ENCODE data around the gene NCOA7.
"Not testable (repeated sequence)": the region's sequence is repeated elsewhere in the genome, so short reads cannot be mapped to it uniquely, and the experiment has no call there.

The NCOA7 gene

DNA sequence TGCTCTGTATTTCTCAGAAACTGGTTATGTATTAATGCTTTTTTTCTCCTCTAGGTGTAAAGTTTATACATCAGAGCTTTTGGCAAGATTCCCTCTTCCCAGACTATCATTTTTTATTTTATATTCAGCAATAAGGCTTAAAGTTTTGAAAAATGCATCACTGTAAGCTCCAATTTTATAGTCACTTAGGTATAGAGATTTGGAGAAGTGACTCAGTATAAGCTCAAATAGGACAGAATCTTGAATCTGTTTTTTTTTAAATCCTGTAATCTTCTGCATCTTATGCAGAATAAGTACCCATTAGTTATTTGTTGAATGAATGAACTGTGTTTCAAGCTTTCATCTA, 1.0 kb downstream of the NCOA7 start:
- FAIRE-seq (peak; percentile 53), DNase-seq (ENCODE audit: insufficient read length, low spot score) (no peak)

DNA sequence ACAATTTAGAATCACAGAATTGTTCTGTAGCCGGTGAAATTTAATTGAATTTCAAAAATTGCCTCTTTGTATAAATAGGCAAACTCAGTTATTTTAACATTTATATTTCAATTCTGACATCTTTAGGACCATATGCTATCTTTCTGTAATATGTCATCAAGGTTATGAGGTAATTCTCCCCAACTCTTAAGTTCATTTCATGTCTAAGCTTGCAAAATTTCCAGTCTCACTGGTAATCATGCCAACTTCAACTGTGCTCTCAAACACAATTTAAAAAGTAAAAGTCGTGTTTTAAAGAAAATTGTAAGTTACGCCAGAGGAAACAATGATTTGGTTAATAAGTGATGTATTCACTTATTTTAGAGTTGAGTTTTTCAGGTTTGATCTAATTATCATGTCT, 1.4 kb downstream of the NCOA7 start:
- peak; percentile 56 for FAIRE-seq
- DNase-seq (ENCODE audit: insufficient read length, low spot score): no peak

DNA sequence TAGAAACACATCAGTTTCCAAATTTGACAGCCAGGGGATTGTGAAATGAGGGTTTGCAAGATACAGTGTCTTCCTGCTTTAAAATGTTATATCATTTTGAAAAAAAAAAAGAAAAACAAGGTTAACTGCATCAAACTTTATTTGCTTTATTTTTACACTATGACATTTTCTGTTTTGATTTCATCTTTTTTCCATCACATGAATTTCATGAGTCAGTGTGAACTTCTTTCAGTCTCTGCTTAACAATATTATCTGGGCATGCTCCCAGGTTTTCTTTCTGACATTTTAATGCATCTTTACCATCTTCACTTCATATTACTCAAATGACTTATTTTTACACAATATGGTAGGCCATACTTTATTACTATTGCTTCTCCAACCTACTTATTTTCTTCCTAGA, 1.9 kb downstream of the NCOA7 start:
- FAIRE-seq (peak; percentile 77), DNase-seq (ENCODE audit: insufficient read length, low spot score) (no peak)

DNA sequence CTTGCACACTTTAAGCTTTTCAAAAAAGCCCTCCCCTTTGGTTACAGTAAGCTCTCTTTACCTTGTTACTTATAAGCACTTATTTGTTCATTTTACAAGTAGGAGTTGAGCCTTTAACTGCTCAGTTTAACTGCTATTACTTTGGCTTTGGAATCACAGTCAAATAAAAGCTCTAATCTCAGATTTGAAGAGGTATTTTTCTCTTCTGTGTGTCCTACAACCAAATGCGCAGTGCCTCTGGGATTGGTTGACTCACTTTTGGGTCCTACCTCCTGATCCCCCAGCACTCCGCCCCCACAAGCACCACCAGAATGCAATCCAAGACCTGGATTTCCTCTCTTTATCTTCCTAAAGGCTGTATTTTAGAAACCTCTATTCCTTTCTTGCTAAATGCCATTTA, 2.5 kb downstream of the NCOA7 start:
- DNase-seq (ENCODE audit: insufficient read length, low spot score) (no peak), FAIRE-seq (peak; percentile 52)

DNA sequence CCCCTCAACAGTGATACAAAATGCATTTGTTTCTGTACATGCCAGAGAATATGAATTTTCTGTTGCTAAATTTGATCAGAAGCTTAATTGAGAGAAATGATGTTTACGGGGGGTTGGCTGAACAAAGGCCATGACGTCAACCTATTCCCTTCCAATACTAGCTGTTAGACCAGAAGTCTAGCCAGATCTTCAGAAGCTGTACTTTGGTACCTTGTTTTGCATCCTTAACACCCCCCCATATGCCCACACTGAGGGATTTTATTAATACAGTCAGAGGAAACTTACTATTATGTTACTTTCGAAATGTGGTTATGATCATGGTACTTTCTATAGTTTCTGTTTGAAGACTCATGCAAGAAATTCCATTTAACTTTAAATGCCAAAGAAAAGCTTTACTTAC, 3.1 kb downstream of the NCOA7 start:
- DNase-seq (ENCODE audit: insufficient read length, low spot score): no peak
- peak; percentile 85 for FAIRE-seq

DNA sequence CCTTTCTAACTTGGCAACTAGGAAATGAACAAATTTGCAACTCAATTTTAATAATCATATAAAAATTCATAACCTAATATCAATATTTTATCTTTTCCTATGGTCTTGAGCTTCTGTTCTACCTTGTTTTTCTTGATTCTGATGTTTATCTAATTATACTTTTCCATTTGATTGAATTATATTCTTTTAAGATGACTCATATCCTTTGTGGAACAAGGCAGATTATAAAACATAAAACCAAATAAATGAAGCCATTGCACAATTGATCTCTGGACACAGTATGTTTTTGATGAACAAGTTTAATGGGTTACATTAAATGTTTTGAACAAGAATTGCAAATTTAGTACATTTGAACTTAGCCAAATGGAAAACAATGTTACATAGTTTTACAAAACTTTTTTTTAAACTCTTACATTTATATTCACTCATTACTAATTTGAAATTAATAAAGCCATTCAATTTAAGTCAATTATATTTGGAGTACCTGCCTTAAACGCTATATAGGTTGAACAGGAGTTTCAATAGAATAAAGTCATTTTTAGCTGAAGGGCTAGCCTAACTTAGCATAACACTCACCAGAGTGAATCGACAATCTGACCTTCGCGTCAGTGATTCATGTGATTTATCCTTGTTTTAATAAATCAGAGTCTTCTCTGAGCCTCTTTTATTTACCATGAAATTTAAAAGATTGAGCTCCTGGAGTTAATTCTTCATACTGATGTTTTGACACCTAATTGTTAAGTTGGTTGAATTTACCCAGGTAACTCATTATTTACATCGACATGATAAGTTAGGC, 3.8 kb downstream of the NCOA7 start:
- peak; percentile 66 for FAIRE-seq
- DNase-seq (ENCODE audit: insufficient read length, low spot score): no peak

DNA sequence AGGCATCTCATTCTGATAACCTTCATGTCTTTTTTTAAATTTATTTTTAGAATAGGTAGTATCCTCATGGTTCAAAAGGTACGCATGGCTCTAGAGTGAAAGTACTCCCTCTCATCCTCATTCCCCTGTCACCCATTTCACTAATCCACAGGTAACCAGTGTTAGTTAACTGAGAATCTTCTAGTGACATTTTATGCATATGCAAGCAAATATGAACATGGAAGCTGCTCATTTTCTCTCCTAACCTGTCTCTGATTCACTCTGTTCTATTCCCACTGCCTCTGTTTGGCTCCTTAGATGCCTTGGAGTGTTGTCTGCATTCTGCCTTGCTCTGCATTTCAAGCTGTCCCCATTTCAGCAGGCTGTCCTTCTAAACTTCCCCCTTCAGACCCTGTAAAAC, 4.5 kb downstream of the NCOA7 start:
- no peak for DNase-seq (ENCODE audit: insufficient read length, low spot score)
- FAIRE-seq: peak; percentile 31

DNA sequence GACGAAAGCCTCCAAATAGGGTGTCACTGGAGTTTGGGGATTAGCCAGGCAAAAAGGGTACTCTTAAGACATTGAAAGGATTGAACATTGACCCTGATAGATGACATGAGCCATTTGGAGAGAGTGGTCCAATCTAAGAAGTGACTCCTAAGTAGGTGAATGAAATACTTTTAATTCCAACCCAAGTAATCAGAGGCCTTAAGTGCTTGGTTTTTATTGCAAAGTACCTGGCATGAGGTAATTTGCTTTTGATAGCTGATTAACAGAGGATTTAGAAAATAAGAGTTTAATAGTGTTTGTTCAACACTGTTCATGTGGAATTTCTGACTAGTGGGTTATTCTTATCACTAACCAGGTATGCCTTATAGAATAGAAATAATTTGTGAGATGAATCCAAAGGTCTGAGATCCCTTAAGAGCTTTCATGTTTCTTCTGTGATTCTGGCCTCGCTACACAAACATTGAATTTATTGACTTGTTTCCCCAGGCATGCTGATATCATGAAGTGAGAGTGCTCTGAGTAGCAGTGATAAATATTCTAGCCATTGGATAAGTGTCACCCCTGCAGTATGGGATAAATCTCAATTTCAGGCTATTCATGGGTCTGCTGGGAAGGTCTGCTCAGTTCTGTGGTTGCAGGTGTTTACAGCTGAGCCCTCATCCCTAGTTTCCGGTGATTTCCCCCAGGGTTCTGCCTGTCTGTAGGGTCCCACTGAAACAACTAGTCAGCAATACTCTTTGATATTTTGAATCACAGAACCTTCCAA, 6.5 kb downstream of the NCOA7 start:
- no peak for DNase-seq (ENCODE audit: insufficient read length, low spot score)
- FAIRE-seq: peak; percentile 72

DNA sequence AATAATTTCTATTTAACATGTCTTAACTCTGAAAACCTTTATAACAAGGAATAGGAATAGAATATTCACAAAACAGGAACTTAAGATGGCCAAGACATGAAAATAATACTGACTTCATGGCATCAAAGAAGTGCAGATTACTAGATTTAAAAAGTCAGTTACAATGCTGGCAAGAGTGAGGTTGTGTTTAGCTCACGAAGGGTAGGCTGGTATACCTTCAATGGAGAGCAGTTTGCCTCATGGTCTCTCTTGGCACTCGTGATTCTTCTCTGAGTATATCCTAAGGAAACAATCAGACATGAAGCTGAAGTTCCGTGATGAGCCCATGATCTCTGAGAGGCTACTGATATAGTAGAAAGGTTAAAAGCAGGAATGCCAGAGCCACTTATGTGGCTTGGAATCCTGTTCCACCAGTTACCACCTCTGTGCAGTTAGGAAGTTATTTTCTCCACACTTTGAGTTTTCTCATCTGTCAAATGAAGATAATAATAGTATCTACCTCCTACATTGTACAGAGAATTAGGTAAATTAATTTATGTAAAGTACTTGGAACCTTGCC, 7.2 kb downstream of the NCOA7 start:
- DNase-seq (ENCODE audit: insufficient read length, low spot score): no peak
- no peak for FAIRE-seq

DNA sequence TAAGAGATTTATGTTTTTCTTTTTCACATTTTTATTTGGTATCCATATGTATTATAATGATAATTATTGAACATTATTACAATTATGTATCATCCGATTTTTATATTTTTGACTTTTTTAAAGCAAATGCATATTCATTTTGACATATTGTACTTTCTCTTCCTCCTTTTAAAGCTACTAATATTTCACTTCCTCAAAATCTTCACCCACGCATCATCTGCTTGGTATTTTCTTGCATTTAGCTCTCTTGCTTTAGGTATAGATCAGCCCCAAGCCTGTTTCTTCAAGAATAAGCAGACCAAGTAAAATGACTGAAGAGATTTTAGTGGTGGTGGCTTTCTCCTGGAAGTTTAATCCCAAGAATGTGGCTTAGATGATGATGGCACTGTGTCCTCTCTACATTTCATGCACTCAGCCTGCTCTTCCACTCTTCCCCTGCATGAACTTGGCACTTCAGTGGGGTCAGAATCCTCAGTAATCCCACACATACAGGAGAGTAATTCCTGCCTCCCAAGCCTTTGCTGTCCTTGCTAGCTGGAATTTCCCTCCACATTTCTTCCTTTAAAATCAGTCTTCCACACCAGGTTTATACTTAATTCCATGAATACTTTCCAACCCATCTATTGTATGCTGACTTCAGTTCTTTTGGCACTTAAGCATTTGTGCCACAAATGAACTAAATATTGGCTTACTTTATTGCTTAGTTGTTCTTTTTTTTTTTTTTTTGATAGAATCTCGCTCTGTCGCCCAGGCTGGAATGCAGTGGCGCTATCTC, 8.2 kb downstream of the NCOA7 start:
- FAIRE-seq (peak; percentile 99), DNase-seq (ENCODE audit: insufficient read length, low spot score) (no peak)

DNA sequence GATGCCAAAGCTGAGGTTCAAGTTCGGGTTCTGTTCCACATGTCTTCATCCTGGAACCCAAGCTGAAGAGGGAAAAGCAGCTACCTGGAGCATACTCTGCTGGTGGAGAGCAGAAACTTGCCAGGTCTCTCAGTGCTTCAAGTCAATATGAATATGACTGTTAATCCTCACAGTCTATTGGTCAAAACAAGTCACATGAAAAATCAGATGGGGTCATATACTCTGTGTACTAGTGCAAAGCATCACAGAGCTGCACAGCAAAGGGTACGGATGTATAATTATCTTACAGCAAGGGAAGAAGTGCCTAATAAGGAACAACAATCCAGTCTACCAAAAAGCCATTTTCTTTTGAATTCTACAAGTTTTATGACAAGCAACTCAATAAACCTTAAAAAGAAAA, 11.6 kb downstream of the NCOA7 start:
- DNase-seq (ENCODE audit: insufficient read length, low spot score): no peak
- no peak for FAIRE-seq

DNA sequence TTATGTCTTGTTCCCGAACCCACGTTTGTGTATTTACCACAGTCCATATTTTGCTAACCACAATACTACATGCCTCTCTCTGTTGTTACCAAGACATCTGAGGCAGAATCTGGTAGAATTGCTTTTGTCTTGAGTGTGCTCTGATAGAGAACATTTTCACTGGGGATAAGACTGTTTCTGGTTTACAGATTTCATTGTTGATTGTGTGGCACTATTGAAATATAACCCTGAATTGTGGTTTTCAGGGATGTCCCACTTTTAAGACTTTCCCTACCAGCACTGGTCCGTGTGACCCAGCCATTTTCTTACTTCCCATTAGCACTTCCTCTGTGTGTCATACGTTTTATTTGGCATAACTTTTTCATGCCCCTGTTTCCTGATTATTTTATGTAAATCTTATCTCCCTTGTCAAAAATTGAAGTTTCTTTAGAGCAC, 12.2 kb downstream of the NCOA7 start:
- DNase-seq (ENCODE audit: insufficient read length, low spot score) (no peak), FAIRE-seq (peak; percentile 88)

DNA sequence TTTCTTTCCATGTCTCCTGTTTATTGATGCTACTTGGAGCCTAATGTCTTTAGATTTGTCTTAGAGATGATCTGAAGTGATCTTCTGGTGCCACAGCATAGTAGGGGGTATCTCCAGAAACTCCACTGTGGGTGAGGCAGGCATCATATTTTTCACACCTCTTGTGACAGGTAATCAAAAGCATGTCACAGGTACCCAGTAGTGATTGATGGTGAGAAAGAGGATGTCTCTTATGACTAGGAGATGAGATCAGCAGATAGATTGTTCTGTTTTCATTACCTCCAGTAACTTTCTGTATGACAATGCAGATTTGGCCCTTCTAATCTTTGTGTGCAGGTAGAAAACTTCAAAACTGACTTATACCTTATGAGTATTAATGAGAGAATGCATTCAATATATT, 13.5 kb downstream of the NCOA7 start:
- DNase-seq (ENCODE audit: insufficient read length, low spot score) (no peak), FAIRE-seq (peak; percentile 89)

DNA sequence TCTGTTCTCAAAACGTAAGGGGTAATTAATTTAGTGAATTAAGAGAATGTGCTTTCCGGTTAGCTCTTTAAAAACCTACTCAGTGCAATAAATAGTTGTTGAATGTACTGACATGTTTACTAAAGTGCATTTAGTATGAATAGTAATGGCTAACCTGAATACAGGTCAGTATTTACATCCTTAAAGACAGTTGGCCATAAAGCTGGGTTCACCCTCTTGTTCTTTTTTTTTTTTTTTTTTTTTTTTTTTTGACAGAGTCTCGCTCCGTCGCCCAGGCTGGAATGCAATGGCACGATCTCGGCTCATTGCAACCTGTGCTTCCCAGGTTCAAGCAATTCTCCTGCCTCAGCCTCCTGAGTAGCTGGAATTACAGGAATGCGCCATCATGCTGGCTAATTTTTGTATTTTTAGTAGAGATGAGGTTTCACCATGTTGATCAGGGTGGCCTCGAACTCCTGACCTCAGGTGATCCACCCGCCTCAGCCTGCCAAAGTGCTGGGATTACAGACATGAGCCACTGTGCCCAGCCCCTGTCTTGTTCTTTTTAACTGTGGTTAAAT, 14.2 kb downstream of the NCOA7 start:
- DNase-seq (ENCODE audit: insufficient read length, low spot score); FAIRE-seq: not testable (repeated sequence)

DNA sequence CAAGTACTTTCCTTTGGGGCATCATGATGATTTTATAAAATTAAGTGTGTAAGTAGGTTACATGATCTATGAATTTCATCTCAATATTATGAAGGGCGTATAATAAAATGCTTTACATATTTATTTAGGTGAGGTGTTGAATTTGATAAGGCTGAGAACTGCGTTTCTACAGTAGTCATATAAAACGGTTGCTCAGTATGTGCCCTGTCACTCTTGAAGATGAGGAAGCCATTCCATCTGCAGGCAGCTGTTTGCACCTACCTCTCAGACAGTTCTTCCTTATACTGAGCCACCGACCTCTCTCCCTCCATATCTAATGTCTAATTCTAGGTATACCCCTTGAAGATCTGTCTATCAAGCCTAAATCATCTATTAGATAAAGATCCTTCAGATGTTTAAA, 16.1 kb downstream of the NCOA7 start:
- DNase-seq (ENCODE audit: insufficient read length, low spot score) (no peak), FAIRE-seq (peak; percentile 82)

DNA sequence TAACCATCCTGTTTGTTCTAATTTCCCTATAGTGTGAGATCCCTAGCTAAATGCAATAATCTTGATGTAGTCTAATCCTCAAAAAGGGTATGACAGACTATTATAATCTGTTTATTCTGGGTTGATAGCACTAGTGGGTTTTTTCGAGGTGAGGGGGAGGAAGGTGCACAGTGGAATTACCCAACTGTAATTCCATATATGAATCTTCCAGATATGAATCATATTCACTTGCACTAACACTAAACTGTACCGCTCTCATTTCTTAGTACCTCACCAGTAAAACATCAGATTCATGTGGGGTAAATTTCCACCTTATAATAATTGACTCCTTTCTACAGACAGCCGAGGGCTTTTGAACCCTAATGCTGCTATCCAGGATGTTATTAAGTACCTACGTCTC, 16.5 kb downstream of the NCOA7 start:
- FAIRE-seq (no peak), DNase-seq (ENCODE audit: insufficient read length, low spot score) (no peak)

DNA sequence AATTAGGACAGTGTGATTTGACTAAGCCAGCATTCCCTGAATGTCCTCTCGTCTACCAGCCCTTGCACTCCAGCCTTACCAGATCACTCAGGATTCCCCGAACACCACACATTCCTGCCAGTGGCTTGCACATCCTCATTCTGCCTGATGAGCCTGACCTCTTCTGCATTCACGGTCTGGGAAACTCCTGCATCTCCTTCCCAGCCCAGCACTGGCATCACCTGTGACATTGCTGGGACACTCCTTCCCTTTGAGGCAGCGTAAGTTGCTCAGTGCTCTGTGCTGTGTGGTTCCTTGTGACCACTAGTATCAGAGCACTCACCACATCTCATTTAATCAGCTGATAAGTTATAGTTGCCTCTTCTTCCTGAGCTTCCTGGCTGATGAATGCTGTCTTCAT, 17.3 kb downstream of the NCOA7 start:
- DNase-seq (ENCODE audit: insufficient read length, low spot score) (no peak), FAIRE-seq (peak; percentile 82)

DNA sequence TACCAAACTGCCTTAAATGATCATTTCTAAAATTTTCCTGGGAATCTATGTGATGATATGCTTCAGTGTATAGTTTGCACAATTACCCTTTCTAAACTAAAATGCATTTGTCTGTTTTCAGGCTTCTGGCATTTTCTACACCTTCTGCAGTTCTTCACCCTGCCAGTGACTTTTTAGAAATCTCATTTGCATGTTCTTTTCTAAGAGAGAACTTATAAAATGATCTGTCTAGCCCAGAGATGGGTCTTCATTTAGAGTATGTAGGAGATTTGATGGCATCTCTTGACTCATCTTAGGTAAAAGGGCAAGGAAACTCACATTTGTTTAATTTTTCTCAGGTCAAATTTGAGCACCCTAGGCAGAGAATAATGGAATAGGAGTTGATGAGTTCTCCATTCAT, 17.8 kb downstream of the NCOA7 start:
- no peak for FAIRE-seq

DNA sequence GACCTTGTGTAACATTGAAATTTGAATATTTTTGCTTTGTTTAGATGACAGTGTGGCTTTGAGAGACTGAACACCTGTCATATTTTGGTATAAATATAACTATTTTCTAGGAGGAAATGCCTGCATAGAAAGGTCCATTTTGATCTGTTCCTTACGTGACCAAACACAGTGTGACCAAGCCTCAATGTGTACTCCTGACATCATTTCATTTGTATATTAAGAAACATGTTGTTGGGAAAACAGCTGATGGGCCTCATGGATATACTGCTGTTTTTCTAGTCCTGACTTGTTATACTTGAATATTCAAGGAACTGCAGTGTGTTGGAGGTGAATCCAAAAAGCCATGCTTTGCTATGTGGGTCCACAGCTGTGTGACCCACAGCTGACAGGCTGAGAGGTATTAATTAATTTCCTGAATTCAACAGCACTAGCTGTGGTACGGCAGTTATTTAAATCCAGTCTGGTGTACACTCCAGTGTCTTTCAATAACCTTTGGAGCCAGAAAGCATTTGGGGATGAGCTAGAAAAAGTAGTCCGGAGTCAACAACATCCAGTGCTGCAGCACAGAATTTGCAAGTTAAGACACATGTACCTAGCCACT, 18.9 kb downstream of the NCOA7 start:
- FAIRE-seq (no peak), DNase-seq (ENCODE audit: insufficient read length, low spot score) (no peak)

More for the DNA sequence above, 17.8 kb downstream of the NCOA7 start:
- no peak for DNase-seq (ENCODE audit: insufficient read length, low spot score)

DNA sequence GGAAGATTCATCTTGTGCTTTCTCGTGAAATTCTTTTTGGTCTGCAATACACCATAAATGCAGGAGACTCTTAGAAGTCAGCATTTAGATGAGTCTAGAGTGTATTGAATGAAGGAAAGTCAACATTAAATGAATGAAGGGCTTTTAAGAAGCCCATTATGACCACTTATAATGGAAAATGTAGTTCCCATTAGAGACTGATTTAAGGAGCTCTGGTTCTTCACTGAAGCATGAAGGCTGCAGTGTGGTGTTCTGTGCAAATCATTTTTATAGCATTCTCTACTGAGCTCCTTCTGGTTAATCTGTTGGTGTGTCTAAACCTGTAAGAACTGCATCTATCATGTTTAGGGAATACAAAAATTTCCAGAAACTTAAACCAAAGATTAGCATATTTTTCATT, 19.7 kb downstream of the NCOA7 start:
- FAIRE-seq: peak; percentile 18
- DNase-seq (ENCODE audit: insufficient read length, low spot score): no peak
